Liver (tissue), 9 donors: ENCODE data around the gene LBX1. TPM values are rescaled to one million over a fixed set of nuclear protein-coding genes. Genes with fewer than 3 reads are reported as not detected.

Source experiments
- DNase-seq: peaks from one replicate; pipeline ENCODE4 v3.0.0-alpha.2; 2017; ENCODE audit warnings: low spot score
- H3K27ac ChIP-seq, 2 donors: one replicate each; pipeline ENCODE4 v1.7.0; 2013; ENCODE audit warnings: inconsistent platforms in 2 of 2, low read length in 2 of 2, control low read depth in 1 of 2, low read depth in 1 of 2, mild to moderate bottlenecking in 1 of 2
- H3K27me3 ChIP-seq, 4 donors: one replicate each; pipeline versions ENCODE4 v1.6.1 to v1.7.0; 2013; ENCODE audit warnings: low read length in 3 of 4, inconsistent platforms in 1 of 4, mild to moderate bottlenecking in 1 of 4, moderate library complexity in 1 of 4; ENCODE audit not compliant: control insufficient read depth in 4 of 4, insufficient read depth in 4 of 4
- H3K36me3 ChIP-seq, 4 donors: one replicate each; pipeline versions ENCODE4 v1.6.1 to v1.7.0; 2013; ENCODE audit warnings: low read length in 3 of 4, mild to moderate bottlenecking in 3 of 4, low read depth in 1 of 4, moderate library complexity in 1 of 4; ENCODE audit not compliant: control insufficient read depth in 4 of 4, insufficient read depth in 3 of 4
- H3K4me1 ChIP-seq, 4 donors: one replicate each; pipeline versions ENCODE4 v1.6.1 to v1.7.0; 2013; ENCODE audit warnings: low read length in 3 of 4, mild to moderate bottlenecking in 3 of 4, moderate library complexity in 1 of 4; ENCODE audit not compliant: control insufficient read depth in 4 of 4, insufficient read depth in 4 of 4
- H3K4me3 ChIP-seq, 3 donors: one replicate each; pipeline versions ENCODE4 v1.6.1 to v1.7.0; 2013; ENCODE audit warnings: low read length in 3 of 3, control low read depth in 1 of 3, low read depth in 1 of 3, mild to moderate bottlenecking in 1 of 3
- H3K9ac ChIP-seq, 2 donors: one replicate each; pipeline ENCODE4 v1.7.0; 2013; ENCODE audit warnings: low read length in 2 of 2, mild to moderate bottlenecking in 2 of 2, moderate library complexity in 2 of 2, control low read depth in 1 of 2, low read depth in 1 of 2
- H3K9me3 ChIP-seq, 4 donors: one replicate each; pipeline versions ENCODE4 v1.6.1 to v1.7.0; 2013; ENCODE audit warnings: low read length in 3 of 4; ENCODE audit not compliant: control insufficient read depth in 4 of 4
- HNF4G ChIP-seq: IDR thresholded peaks from 2 replicates; pipeline ENCODE4 v1.6.1; 2016; ENCODE audit warnings: antibody characterized with exemption
- MAX ChIP-seq: IDR thresholded peaks from 2 replicates; pipeline ENCODE4 v1.6.1; 2016; ENCODE audit warnings: antibody characterized with exemption
- NR2F2 ChIP-seq: IDR thresholded peaks from 2 replicates; pipeline ENCODE4 v1.6.1; 2016; ENCODE audit warnings: antibody characterized with exemption
- REST ChIP-seq: IDR thresholded peaks from 2 replicates; pipeline ENCODE4 v1.6.1; 2016; ENCODE audit warnings: antibody characterized with exemption, mild to moderate bottlenecking
- RXRA ChIP-seq, 2 donors: IDR thresholded peaks; 2 replicates each; pipeline ENCODE4 v1.6.1; 2017 to 2018; ENCODE audit warnings: antibody characterized with exemption in 2 of 2, mild to moderate bottlenecking in 1 of 2
- SP1 ChIP-seq: IDR thresholded peaks from 2 replicates; pipeline ENCODE4 v1.6.1; 2018; ENCODE audit warnings: antibody characterized with exemption, mild to moderate bottlenecking
- YY1 ChIP-seq: IDR thresholded peaks from 2 replicates; pipeline ENCODE4 v1.6.1; 2016; ENCODE audit warnings: antibody characterized with exemption, mild to moderate bottlenecking
- WGBS: extraction: QIAGEN DNeasy Blood & Tissue Kit; methylation state at CpG from one replicate; pipeline ENCODE4 v1.1.7; 2013; 5-methylcytosine and 5-hydroxymethylcytosine counted together
- polyA plus RNA-seq, 2 donors: library from polyadenylated mRNA; stranded (reverse) in 1 of 2; unstranded in 1 of 2; fragments of 200-250 nt in 1 of 2; fragments of >200 nt in 1 of 2; fragmentation: Nextera tagmentation in 1 of 2; extraction: Ambion mirVana in 1 of 2; gene quantifications; one replicate each; pipeline versions ENCODE4 v1.2.1 to v1.2.3, GENCODE V29; 2013 to 2015
- total RNA-seq, 2 donors: library from RNA; depleted of rRNA; stranded (reverse); fragments of >200 nt; gene quantifications; one replicate each; pipeline ENCODE4 v1.2.3, GENCODE V29; 2014
- donor health status: healthy.
- donor health status: healthy.
- donor health status: healthy.
- donor health status: healthy.
- donor health status: healthy.

LBX1 gene
- total and polyA plus RNA-seq, 4 donors: not detected

- no peak for TF ChIP-seq REST
These were observed 4.2 kb upstream of the LBX1 start (continued) for GRCh38 chr10:101233443-101233842.

GRCh38 chr10:101231912-101232689 is 2.8 kb upstream of the LBX1 start:
- Histone ChIP-seq H3K27ac (no peak overlapping the region), H3K9ac (no peak overlapping the region), H3K4me3 (no peak overlapping the region), H3K27me3 (peaks cover 5 to 44% (median 28%) of the 10 kb centered on the region in 4 donors), H3K4me1 (peaks cover 4 to 20% (median 12%) of the 10 kb centered on the region in 4 donors), H3K9me3 (no peaks in the 10 kb centered on the region), H3K36me3 (no peaks in the 10 kb centered on the region)
- whole genome bisulfite sequencing: 23% methylated on average over 12 of the region's 12 CpGs
- TF ChIP-seq SP1 (no peak), MAX (no peak), YY1 (no peak), RXRA (IDR thresholded peaks at IDR 0.05) (no peak), HNF4G (no peak), NR2F2 (no peak)
- DNase-seq: no peak

- peaks cover 5 to 45% (median 27%) of the 10 kb centered on the region in 4 donors for H3K27me3 ChIP-seq
- peaks cover 8 to 30% (median 13%) of the 10 kb centered on the region in 4 donors for H3K4me1 ChIP-seq
- 45% methylated on average over 7 of the region's 7 CpGs for WGBS
- H3K4me3 ChIP-seq: no peak overlapping the region
- H3K27ac ChIP-seq: no peak overlapping the region
- no peak for TF ChIP-seq YY1
- no peak for TF ChIP-seq REST
- no peaks in the 10 kb centered on the region for H3K9me3 ChIP-seq
- no peaks in the 10 kb centered on the region for H3K36me3 ChIP-seq
- no peak overlapping the region for H3K9ac ChIP-seq
- DNase-seq: no peak
These were observed 1.8 kb upstream of the LBX1 start for GRCh38 chr10:101231092-101231491.
